A549 (cell line): ENCODE data around the gene SORBS1. TPM values are rescaled to one million over a fixed set of nuclear protein-coding genes. Genes with fewer than 3 reads are reported as not detected.

Experiments
- ATAC-seq, 2 experiments: fragments of 200-7000 bp in 1 of 2; fragments of >200 bp in 1 of 2; cut with Nextera tagmentation in 1 of 2; cut with Tn5 transposase in 1 of 2; 3 replicates each; pipeline versions ENCODE4 v1.8.0 to v1.9.1; 2018 to 2020; ENCODE audit warnings: mild to moderate bottlenecking in 1 of 2, moderate library complexity in 1 of 2
- CTCF ChIA-PET: fragments of 300-600 bp; sonication (Branson Sonifier 250); formaldehyde crosslinking; extraction: SDS; loops from one replicate; lab custom pipeline; 2021; ENCODE audit warnings: antibody characterized with exemption, inconsistent platforms; lab: Yijun Ruan, JAX
- POLR2A ChIA-PET: fragments of 350-600 bp; formaldehyde crosslinking; extraction: SDS; loops from one replicate; lab custom pipeline; 2021; ENCODE audit warnings: antibody characterized with exemption, inconsistent platforms; lab: Yijun Ruan, JAX
- DNase-seq, 2 experiments: peaks; one replicate each; pipeline versions ENCODE4 v3.0.0 to v3.0.0-alpha.2; 2011 to 2016; ENCODE audit warnings: low read depth in 1 of 2, low spot score in 1 of 2
- FAIRE-seq: peaks from 2 replicates; lab custom pipeline; 2011; peaks lifted over from hg19 to GRCh38; lab: Jason Lieb, UNC
- H3K27ac ChIP-seq, 2 experiments: fragments of >200 bp; sonication (Bioruptor Twin); formaldehyde crosslinking; 3 replicates each; pipeline ENCODE4 v1.5.1; 2016 to 2017
- H3K4me1 ChIP-seq: fragments of >200 bp; sonication (Bioruptor Twin); formaldehyde crosslinking; 3 replicates; pipeline ENCODE4 v1.6.1; 2016
- H3K4me2 ChIP-seq: fragments of >200 bp; sonication (Bioruptor Twin); formaldehyde crosslinking; 3 replicates; pipeline ENCODE4 v1.6.1; 2016
- H3K4me3 ChIP-seq: fragments of >200 bp; sonication (Bioruptor Twin); formaldehyde crosslinking; 3 replicates; pipeline ENCODE4 v1.5.1; 2016
- H3K9me3 ChIP-seq: fragments of >200 bp; sonication (Bioruptor Twin); formaldehyde crosslinking; 3 replicates; pipeline ENCODE4 v1.6.1; 2016
- CBX8 ChIP-seq: fragments of 200-600 bp; sonication (generic); IDR thresholded peaks from 2 replicates; pipeline ENCODE4 v1.6.1; 2016
- CEBPB ChIP-seq, 2 experiments: fragments of >200 bp in 1 of 2; sonication (Bioruptor Twin) in 1 of 2; formaldehyde crosslinking in 1 of 2; IDR thresholded peaks; 2 replicates each; pipeline ENCODE4 v1.6.1; 2012 to 2016
- CTCF ChIP-seq: fragments of >200 bp; sonication (Bioruptor Twin); formaldehyde crosslinking; IDR thresholded peaks from 3 replicates; pipeline ENCODE4 v1.5.1; 2016
- EHMT2 ChIP-seq: fragments of 200-600 bp; sonication (generic); IDR thresholded peaks from 2 replicates; pipeline ENCODE4 v1.6.1; 2016; ENCODE audit warnings: antibody characterized with exemption, low read depth, mild to moderate bottlenecking, moderate library complexity
- FOSL2 ChIP-seq, 2 experiments: fragments of 450-650 bp in 1 of 2; fragments of >200 bp in 1 of 2; sonication (Bioruptor Twin) in 1 of 2; formaldehyde crosslinking; IDR thresholded peaks; 2 replicates each; pipeline versions ENCODE4 v1.5.0 to v1.6.1; 2016 to 2020; ENCODE audit warnings: mild to moderate bottlenecking in 1 of 2, moderate library complexity in 1 of 2
- GATA3 ChIP-seq: IDR thresholded peaks from 2 replicates; pipeline ENCODE4 v1.6.1; 2012; ENCODE audit warnings: borderline replicate concordance
- HEYL ChIP-seq: fragments of 250-450 bp; sonication (Bioruptor Pico); IDR thresholded peaks from 2 replicates; pipeline ENCODE4 v1.8.0; 2021; ENCODE audit warnings: mild to moderate bottlenecking, moderate library complexity
- JUN ChIP-seq, 2 experiments: fragments of >200 bp; sonication (Bioruptor Twin); formaldehyde crosslinking; IDR thresholded peaks; 2 replicates in 1 of 2; 3 replicates in 1 of 2; pipeline ENCODE4 v1.6.1; 2016 to 2017
- KDM1A ChIP-seq: fragments of 200-600 bp; sonication (generic); IDR thresholded peaks from 2 replicates; pipeline ENCODE4 v1.6.1; 2016; ENCODE audit warnings: low read depth, mild to moderate bottlenecking
- KDM5A ChIP-seq: fragments of 200-600 bp; sonication (generic); IDR thresholded peaks from 2 replicates; pipeline ENCODE4 v1.6.1; 2016; ENCODE audit warnings: antibody characterized with exemption, mild to moderate bottlenecking
- MAFK ChIP-seq: fragments of 450-650 bp; IDR thresholded peaks from 2 replicates; pipeline ENCODE4 v1.6.1; 2014; ENCODE audit not compliant: partially characterized antibody
- MAX ChIP-seq: IDR thresholded peaks from 2 replicates; pipeline ENCODE4 v1.6.1; 2012
- MAZ ChIP-seq: fragments of 150-350 bp; IDR thresholded peaks from 2 replicates; pipeline ENCODE4 v1.6.1; 2014; ENCODE audit warnings: antibody characterized with exemption, low read depth, low read length, borderline replicate concordance
- NFE2L2 ChIP-seq: fragments of 150-350 bp; conservative IDR thresholded peaks from 2 replicates; pipeline ENCODE4 v1.6.1; 2014; ENCODE audit warnings: low read length
- NR3C1 ChIP-seq: fragments of >200 bp; sonication (Bioruptor Twin); formaldehyde crosslinking; IDR thresholded peaks from 3 replicates; pipeline ENCODE4 v1.6.1; 2017
- PHF8 ChIP-seq: fragments of 200-600 bp; sonication (generic); IDR thresholded peaks from 2 replicates; pipeline ENCODE4 v1.6.1; 2016; ENCODE audit warnings: low read depth, mild to moderate bottlenecking, antibody characterized with exemption, moderate library complexity, borderline replicate concordance
- RAD21 ChIP-seq, 2 experiments: fragments of >200 bp in 1 of 2; sonication (Bioruptor Twin) in 1 of 2; formaldehyde crosslinking in 1 of 2; IDR thresholded peaks in 1 of 2; conservative IDR thresholded peaks in 1 of 2; 2 replicates in 1 of 2; 3 replicates in 1 of 2; pipeline ENCODE4 v1.6.1; 2012 to 2018; ENCODE audit warnings: inconsistent platforms in 1 of 2
- RCOR1 ChIP-seq: fragments of 150-350 bp; IDR thresholded peaks from 2 replicates; pipeline ENCODE4 v1.6.1; 2014; ENCODE audit warnings: antibody characterized with exemption, low read length, low read depth
- RFX5 ChIP-seq: fragments of 450-650 bp; IDR thresholded peaks from 2 replicates; pipeline ENCODE4 v1.7.1; 2014; ENCODE audit warnings: antibody characterized with exemption, mild to moderate bottlenecking, moderate library complexity
- SMC3 ChIP-seq: fragments of >200 bp; sonication (Bioruptor Twin); formaldehyde crosslinking; IDR thresholded peaks from 3 replicates; pipeline ENCODE4 v1.6.1; 2018; ENCODE audit warnings: inconsistent platforms
- SREBF2 ChIP-seq: fragments of 450-650 bp; IDR thresholded peaks from 2 replicates; pipeline ENCODE4 v1.6.1; 2014; ENCODE audit warnings: mild to moderate bottlenecking, moderate library complexity
- TFCP2L1 ChIP-seq: fragments of 250-450 bp; sonication (Bioruptor Pico); IDR thresholded peaks from 2 replicates; pipeline ENCODE4 v1.5.0; 2021; ENCODE audit warnings: mild to moderate bottlenecking
- ZC3H11A ChIP-seq: fragments of 450-650 bp; IDR thresholded peaks from 2 replicates; pipeline ENCODE4 v1.6.1; 2014; ENCODE audit warnings: antibody characterized with exemption, mild to moderate bottlenecking
- ZSCAN20 ChIP-seq: fragments of 250-450 bp; sonication (Bioruptor Pico); IDR thresholded peaks from 2 replicates; pipeline ENCODE4 v1.8.0; 2022; ENCODE audit warnings: mild to moderate bottlenecking, moderate library complexity
- WGBS: methylation state at CpG from one replicate; pipeline ENCODE4 v1.1.6; 2017; ENCODE audit errors: missing lambda C conversion rate; 5-methylcytosine and 5-hydroxymethylcytosine counted together
- polyA plus RNA-seq, 4 experiments: library from polyadenylated mRNA; depleted of rRNA in 3 of 4; stranded (reverse); fragments of >200 nt; fragmentation: RNase III in 1 of 4; extraction: RNeasy Plus Mini Kit Qiagen cat#74134 plus additional on column Dnase treatment in 1 of 4; gene quantifications; 2 replicates in 3 of 4; 3 replicates in 1 of 4; pipeline ENCODE4 v1.2.3, GENCODE V29; 2011 to 2017

The SORBS1 gene
- polyA plus RNA-seq, 2 of the 4 experiments (the other 2 are of a cell fraction) = 0.39 to 0.80 TPM

- ChIA-PET POLR2A (no interaction called here), CTCF (interaction anchor here (1.7 kb wide), 1 partner anchor 94 kb away, joined by 4 read pairs; no protein-coding TSS in a partner anchor)
- H3K4me3 ChIP-seq = no peak overlapping the region
- DNase-seq (no peak), ATAC-seq (no peak), FAIRE-seq (no peak)
- H3K4me2 ChIP-seq = no peak overlapping the region
- H3K27ac ChIP-seq = no peak overlapping the region
- TF ChIP-seq CBX8 (no peak), NFE2L2 (no peak), KDM1A (no peak), RAD21 (conservative IDR thresholded peaks at IDR 0.05 in 1 of 2, IDR thresholded peaks at IDR 0.05 in 1 of 2) (no peak), RCOR1 (no peak), MAFK (no peak), CEBPB (IDR thresholded peaks at IDR 0.05) (no peak), JUN (IDR thresholded peaks at IDR 0.05) (no peak), ZSCAN20 (CRISPR knock-in tag) (no peak), GATA3 (no peak), RFX5 (no peak), ZC3H11A (no peak), MAX (no peak)
- WGBS = 74% methylated on average over 7 of the region's 7 CpGs
- peaks cover 5% of the 10 kb centered on the region; the same call in 2 of the 3 replicates for H3K4me1 ChIP-seq
- no peaks in the 10 kb centered on the region for H3K9me3 ChIP-seq
These were observed 36.7 kb downstream of the SORBS1 start for GRCh38 chr10:95524358-95525032.

GRCh38 chr10:95522117-95522516, 39.1 kb downstream of the SORBS1 start:
- DNase-seq (no peak), ATAC-seq (no peak), FAIRE-seq (no peak)
- TF ChIP-seq KDM5A (no peak), PHF8 (no peak), FOSL2 (IDR thresholded peaks at IDR 0.05) (no peak), FOSL2 (CRISPR knock-in tag; IDR thresholded peaks at IDR 0.05) (no peak), CBX8 (no peak), SREBF2 (no peak), EHMT2 (no peak), TFCP2L1 (CRISPR knock-in tag) (no peak), SMC3 (no peak), CTCF (no peak), NR3C1 (no peak), MAFK (no peak), NFE2L2 (no peak), MAZ (no peak)
- Histone ChIP-seq H3K27ac (no peak overlapping the region), H3K4me2 (no peak overlapping the region), H3K4me1 (no peaks in the 10 kb centered on the region), H3K4me3 (no peak overlapping the region), H3K9me3 (no peaks in the 10 kb centered on the region)
- 86% methylated on average over 2 of the region's 2 CpGs for WGBS
- ChIA-PET POLR2A (no interaction called here), CTCF (no interaction called here)

GRCh38 chr10:95520617-95521016, 40.6 kb downstream of the SORBS1 start:
- 84% methylated on average over 1 of the region's 1 CpG for WGBS
- TF ChIP-seq JUN (IDR thresholded peaks at IDR 0.05) (no peak), HEYL (no peak)
- no peak for ATAC-seq
- POLR2A ChIA-PET = no interaction called here
- Histone ChIP-seq H3K27ac (no peak overlapping the region), H3K9me3 (no peaks in the 10 kb centered on the region), H3K4me1 (no peaks in the 10 kb centered on the region), H3K4me2 (no peak overlapping the region), H3K4me3 (no peak overlapping the region)
- FAIRE-seq = no peak
- DNase-seq = no peak
- CTCF ChIA-PET = interaction anchor here (1.1 kb wide), 1 partner anchor 18 kb away, joined by 3 read pairs; no protein-coding TSS in a partner anchor
